Lung microvascular endothelial cell (primary cell): Measurements from ENCODE around the gene CLDN14. TPM values are rescaled to one million over a fixed set of nuclear protein-coding genes. Genes with fewer than 3 reads are reported as not detected.

Experiments
- total RNA-seq: library from RNA; depleted of rRNA; stranded (reverse); fragments of >200 nt; gene quantifications from 2 replicates; pipeline ENCODE4 v1.2.1, GENCODE V29; 2014

CLDN14 gene
- total RNA-seq, 1 donor from 2014 or later = not detected

Other genes starting within 250 kb of the CLDN14 start
- 22.4 and 42.7 TPM in 2 replicates for gene MORC3, start 159.9 kb downstream of the CLDN14 start, total RNA-seq
- gene CHAF1B, start 94.7 kb downstream of the CLDN14 start, total RNA-seq = 0.60 and 2.2 TPM in 2 replicates
- gene SIM2, start 219.0 kb upstream of the CLDN14 start, total RNA-seq = not detected in 2 replicates